8988T (cell line): ENCODE measurements around the gene POU3F1.

Source experiments
- DNase-seq: peaks from one replicate; pipeline ENCODE4 v3.0.0; 2011

The POU3F1 gene

GRCh38 chr1:38072858-38073257 lies 26.3 kb upstream of the POU3F1 start:
- no peak for DNase-seq

- peak; percentile 54 for DNase-seq
Measured at GRCh38 chr1:38071312-38072256, 25.0 kb upstream of the POU3F1 start.

- DNase-seq, result no peak
Measured at GRCh38 chr1:38068980-38069340, 22.4 kb upstream of the POU3F1 start.

GRCh38 chr1:38068220-38068979 lies 21.8 kb upstream of the POU3F1 start:
- DNase-seq, result no peak

DNA sequence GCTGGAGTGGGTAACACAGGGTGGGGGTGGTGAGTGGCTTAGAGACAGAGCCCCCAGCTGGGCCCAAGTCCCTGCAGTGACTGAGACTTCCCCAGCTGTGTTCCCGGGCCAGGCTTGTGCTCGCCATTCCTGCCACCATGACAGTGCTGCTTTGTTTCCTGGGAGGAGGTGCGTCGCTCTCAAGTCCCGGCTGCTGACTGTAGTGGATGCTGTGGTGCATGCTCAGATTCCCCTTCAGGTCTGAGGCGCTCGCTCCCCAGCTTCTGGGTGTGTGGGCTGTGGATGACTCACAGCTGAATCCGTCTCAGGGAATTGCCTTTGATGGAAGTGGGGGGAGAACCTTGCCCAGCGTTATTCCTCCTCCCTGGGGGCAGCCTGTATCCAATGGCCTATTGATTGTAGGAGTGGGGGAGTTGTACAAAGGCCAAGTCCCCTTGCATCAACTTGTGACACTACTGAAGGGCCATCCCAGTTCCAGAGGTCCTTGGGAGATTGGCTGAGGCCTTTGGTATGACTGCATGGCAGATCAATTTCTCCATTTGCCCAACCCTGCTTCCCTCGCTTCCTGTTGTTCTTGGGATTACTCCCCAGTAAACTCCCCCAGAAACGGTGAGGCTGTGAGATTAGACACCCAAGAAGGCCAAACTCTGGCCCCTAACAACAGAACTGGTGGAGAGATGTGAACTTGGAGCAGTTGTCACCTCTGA lies 17.8 kb upstream of the POU3F1 start:
- DNase-seq, result no peak

DNA sequence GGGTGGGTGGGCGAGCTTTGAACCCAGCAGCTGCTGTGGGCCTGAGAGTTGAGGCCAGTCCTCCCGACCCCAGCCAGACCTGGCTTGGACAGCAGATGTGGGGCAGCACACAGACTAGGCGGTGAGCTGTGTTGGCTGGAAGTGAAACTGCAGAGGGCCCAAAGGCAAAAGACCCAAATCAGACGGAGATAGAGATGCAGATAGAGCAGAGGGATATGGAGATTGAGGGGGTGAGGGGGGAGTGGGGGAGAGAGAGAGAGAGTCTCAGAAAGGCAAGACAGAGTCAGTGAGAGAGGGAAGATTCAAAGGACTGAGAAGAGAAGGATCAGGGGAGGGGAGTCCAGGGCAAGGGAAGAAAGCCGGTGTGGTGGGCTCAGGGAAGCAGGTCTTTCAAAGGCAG lies 17.0 kb upstream of the POU3F1 start:
- DNase-seq, result no peak

- DNase-seq, result no peak
Measured at GRCh38 chr1:38062361-38063288, 16.0 kb upstream of the POU3F1 start.

DNA sequence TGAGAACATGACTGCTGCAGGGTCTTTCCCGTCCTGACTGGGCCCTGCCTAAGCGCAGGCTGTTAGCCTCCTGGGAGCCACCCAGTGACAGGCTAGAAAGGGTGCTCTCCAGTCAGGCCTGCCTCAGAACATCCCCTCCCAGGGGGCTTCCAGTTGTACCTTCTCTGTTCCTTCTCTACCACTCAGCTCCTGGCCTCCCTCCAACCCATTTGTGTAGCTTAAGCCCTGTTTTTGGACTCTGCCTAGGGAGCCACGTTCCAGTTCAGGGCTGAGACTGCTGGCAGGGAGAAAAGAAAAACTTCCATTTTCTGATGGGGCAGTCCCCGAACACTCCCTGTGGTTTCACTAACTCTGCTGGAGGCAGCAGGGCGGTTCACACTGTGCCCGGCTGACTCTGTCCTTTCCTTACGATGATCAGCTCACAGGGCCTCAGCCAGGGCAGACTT lies 15.3 kb upstream of the POU3F1 start:
- no peak for DNase-seq

DNA sequence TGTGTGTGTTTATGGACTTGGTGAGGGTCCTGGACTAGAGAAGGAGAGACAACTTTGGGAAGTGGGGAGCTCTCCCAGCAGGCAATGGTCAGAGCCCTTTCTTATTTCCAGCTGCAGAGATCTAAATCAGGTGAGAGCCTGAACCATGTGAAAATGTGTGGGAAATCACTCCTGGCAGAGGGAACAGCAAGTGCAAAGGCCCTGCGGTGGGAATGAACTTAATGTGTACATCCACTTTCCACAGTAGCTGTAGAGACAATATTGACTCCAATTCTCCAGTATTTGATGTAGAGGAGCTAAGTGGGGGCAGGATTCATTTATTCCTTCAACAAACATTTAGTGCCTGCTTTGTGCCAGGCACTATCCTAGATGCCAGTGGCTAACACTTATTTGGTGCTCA lies 14.7 kb upstream of the POU3F1 start:
- no peak for DNase-seq

DNA sequence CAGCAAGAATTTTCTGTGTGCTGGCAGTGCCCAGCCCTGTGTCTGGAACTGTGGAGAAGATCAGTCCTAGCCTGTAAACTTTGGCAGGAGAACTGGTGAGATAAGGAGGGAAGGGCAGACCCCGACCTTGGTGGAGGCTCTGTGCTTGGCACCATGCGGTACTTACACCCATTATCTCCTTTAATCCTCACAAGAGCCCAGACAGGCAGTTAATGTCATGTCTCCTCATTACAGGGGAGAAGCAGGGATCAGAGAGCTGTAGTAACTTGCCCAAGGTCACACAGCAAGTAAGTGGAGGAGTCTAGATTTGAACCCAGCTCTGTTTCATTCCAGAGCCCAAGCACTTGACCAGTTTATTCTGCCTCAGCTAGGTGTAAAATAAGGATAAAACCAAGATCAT lies 13.9 kb upstream of the POU3F1 start:
- no peak for DNase-seq

DNA sequence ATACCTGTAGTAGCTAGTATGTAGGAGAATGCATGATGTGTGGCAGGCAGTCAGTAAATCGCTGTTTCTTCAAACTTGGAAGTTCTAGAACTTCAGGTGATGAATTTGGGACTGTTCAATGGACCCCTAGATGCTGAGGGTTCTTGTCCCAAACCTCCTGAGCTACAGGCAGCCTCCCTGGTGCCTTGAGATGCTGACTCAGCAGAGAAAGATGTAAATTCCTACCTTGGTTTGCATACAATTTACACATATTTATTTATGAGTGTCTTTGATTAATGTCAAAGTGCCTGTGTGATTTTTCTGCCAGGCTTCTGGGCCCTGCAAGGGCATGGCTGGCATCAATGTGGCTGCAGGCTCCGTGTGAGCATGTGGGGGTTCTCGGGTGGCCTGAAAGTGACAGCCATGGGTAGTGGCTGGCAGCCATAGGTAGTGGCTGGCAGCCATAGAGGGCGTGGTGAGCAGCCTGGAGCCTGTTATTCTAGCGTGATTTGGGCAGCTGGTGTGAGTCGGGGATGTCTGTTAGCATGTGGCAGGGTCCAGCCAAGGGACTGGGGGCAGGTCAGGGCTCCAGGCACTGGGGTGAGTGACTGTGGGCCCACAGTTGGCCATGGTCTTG lies 13.2 kb upstream of the POU3F1 start:
- DNase-seq, result no peak

- DNase-seq, result no peak
Measured at GRCh38 chr1:38055965-38056364, 9.4 kb upstream of the POU3F1 start.

- DNase-seq, result no peak
Measured at GRCh38 chr1:38055398-38055797, 8.8 kb upstream of the POU3F1 start.

GRCh38 chr1:38053416-38054091 lies 7.0 kb upstream of the POU3F1 start:
- no peak for DNase-seq

DNA sequence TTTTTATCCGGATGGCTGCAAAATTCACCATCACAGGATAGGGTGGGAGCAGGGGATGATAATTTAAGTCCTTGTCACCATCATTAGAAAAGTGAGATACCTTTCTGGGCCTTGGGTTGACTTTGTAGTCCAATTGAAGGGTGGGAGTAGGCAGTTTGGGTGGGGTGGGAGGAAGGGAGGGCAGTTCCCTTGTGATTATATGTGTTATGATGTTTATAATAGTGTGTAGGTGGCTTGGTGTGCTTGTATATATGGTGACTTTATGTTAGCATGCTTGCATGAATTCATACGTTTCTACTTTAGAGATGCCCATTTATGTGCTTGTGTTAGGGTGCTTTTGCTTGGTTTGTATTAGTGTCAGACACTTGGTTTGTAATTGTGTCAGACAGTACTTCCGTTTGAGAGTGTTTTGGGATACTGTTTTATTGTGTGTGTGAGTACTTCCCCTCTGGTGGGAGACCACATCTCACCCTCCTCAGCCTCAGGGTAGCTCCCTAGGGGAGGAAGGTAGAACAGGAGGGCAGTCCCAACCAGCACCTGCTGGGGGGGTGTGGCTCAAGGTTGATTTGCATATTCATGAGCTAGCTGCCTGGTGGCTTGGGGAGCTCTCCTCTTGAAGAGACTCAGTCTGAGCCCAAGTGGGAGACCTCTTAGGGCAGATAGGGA lies 6.3 kb upstream of the POU3F1 start:
- DNase-seq, result no peak

DNA sequence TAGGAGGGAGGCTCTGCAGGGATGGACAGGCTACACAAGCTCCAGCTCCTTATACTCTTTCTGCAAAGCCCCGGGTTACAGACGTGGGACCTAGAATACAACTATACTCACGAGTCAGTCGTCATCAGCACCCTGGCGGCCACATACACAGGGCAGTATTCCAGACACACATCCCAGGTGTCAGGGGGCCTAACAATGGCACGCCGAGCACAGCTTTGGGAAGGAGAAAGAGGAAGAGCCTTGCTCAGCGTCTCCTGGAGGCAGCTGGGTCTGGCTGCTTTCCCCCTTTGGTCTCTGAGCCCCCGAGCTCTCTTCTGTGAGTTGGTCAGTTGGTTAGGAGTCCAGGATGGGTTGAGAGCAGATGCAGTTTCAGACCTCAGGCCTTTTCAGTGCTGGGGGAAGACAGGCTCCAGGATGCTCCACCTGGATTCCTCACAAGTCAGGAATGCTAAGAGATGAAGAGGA lies 4.5 kb upstream of the POU3F1 start:
- DNase-seq, result no peak

GRCh38 chr1:38050397-38051078 lies 3.9 kb upstream of the POU3F1 start:
- DNase-seq, result no peak

DNA sequence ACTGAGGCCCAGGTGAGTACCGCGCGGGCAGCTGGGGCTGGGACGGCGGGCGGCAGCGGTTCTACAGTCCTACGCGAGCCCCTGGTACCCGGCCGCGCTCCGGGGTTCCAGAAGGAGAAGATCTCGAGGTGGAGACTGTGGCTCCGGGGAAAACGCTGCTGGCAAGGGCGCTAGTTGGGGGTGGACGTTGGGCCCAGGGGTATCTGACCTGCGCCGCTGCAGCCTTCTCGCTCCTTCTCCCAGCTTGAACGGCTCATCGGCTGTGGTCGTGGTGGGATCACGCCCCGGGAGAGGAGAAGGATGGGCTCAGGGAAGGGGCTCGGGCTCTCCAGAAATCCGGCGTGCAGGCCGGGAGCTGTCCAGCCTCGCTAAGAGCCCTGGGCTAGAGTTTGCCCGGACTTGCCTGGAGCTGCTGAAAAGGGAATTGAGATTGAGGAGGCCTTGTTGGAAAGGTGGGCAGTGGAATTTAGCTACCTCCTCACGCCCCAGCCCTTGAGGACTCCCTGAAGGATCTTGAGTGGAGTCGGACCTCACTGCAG lies 1.1 kb upstream of the POU3F1 start:
- no peak for DNase-seq

DNA sequence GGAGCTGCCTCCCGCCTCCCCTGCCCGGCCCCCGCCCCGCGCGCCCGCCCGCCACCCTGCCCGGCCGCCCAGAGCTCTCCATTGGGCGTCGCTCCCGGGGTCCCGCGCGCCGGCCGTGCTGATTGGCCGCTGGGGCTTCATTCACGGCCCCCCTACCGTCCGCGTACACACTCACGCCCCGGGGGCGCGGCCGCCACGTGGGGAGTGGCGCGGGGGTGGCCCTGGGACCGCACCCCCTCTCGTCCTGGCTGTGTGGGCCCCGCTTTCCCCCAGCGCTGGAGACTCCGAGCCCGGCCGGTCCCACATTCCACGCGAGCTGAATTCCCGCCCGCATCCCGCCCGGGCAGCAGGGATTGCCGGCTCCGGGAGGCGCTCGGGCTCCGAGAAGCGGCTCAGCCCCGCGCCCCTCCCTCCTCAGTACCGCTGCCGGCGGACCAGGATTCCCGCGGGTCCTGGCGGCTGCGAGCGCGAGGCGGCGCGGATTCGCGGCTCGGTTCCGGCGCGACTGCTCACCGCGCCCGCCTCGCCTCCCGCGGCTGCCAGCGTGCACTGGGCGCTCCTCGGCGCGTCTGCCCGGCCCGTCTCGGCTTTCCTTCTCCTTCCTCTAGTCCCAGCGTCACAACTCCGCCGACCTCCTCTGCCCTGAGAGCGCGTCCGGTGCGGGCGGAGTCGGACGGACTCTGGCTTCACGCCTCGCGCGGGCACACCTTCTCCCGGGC lies 450 bp upstream of the POU3F1 start:
- DNase-seq, result peak; percentile 96
